Measurements from ENCODE around the gene MACROD1.

MACROD1 gene

DNA sequence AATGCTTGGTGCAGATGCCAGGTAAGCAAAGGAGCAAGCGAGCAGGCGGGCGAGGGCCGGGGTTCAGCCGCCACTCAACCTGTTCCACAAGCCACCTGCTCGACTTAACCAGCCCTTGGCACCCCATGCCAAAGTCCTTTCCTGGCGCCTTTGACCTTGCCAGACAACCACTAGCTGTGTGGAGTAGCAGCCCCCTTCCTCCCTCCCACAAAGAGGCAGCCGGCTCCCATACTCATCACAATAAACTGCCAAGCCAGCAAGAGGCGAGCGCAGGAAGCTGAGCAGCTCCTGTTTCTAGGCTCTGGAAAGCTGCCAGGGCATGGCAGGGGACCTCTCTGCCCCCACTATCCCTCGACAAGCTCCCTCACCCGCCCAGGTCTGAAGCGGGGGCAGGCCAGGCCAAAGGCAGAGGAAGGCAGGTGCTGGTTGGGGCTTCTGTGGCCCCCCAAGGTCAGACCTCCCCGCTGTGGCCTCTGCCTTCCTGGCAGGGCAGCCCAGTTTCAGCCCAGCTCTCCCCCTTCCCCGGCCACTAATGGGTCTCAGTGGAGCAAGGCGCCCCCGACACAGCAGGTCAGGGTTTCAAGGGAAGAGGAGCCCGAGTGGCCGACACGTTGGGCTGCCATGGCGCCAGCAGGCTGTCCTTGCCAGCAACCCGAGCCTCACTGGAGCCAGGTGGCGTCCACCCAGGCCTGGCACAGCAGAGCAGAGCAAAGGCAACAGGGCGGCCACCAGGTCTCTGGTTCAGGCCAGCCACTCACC lies 15.3 kb downstream of the MACROD1 start:
- no peak for DNase-seq

DNA sequence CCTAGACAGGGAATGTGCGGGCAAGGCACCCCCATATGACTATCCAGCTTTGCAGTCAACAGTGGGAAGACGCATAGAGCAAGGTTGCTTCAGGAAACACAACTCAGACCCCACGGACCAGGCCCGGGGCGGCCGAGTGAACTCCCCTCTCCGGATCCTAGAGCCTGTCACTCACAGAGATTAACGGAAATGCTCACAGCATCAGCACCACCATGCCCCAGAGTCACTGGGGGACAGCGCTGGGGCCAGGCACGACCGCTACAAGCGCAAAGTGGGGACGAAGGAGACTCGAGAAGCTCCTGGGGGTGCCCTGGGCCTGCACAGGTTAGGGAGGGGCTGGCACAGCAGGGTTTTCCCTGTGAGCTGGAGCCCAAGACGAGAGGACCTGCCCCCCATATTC lies 15.9 kb downstream of the MACROD1 start:
- no peak for DNase-seq

DNA sequence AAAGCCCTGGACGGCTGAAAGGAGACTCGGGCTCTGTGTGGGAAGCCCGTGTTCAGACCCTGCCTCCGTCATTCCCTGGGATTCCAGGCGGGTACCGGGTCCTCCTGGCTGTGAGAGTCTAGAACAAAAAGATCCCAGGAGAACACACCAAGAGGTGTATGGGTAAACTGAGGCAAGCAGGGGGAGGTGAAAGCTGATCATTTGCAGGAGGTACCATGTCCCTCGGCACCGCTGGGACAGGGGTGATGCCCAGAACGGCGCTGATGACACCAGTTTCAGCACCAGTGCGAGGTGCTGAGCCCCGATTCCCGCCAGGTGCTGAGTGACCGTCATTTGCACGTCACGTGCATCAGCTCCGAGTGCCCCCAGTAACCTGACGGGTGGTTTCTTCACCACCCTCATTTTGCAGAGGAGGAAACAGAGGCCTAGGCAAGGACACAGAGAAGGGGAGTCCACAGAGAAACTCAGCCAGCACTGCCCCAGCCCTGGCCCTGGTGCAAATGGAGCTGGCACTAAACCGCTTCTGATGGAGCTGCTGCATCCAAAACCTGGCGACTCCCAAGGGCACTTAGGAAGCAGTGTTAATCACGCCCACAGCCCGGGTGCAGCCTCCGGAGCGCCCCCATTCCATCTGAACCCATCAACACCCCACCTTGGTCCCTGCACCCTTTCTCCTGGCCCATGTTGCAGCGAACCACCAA lies 16.8 kb downstream of the MACROD1 start:
- no peak for DNase-seq

DNA sequence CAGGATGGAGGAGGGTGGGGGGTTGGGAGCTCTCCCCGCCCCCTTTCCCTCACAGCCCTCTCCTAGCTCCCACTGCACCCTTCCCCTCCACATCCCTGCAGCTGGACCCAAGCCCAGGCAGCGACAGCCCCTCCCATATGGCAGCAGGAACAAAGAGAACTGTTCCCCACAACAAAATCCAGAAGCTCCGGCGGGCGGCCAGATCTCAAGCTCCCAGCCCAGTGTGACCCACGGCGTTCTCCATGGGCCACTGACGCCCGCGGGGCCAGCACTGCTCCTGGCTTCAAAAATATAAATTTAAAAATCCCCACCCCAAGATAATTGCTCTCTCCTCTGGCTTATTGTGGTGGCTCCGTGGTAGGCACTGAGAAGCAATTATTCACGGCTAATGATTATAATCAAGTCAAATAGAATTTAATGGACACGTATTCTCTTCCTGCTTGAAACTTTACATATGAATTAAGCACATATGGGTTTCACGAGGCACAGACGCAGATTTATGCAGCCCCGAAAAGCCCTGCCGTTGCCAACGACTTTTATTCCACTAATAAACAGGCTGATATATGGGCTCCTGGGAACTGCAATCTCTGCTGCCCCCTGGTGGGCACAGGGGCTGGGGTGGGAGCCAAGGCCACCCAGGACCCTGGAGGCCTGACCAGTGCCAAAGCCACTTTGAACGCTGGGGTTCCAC lies 17.5 kb downstream of the MACROD1 start:
- peak; percentile 84 for DNase-seq

GRCh38 chr11:64146036-64146955 lies 19.6 kb downstream of the MACROD1 start:
- no peak for DNase-seq

- no peak for DNase-seq
Measured at GRCh38 chr11:64144587-64145472, 21.1 kb downstream of the MACROD1 start.

GRCh38 chr11:64141081-64141783 lies 24.7 kb downstream of the MACROD1 start:
- DNase-seq: no peak

GRCh38 chr11:64140082-64140481 lies 25.8 kb downstream of the MACROD1 start:
- DNase-seq: no peak

GRCh38 chr11:64139049-64139448 lies 26.9 kb downstream of the MACROD1 start:
- DNase-seq: no peak

- DNase-seq: no peak
Measured at GRCh38 chr11:64138398-64138797, 27.5 kb downstream of the MACROD1 start.

DNA sequence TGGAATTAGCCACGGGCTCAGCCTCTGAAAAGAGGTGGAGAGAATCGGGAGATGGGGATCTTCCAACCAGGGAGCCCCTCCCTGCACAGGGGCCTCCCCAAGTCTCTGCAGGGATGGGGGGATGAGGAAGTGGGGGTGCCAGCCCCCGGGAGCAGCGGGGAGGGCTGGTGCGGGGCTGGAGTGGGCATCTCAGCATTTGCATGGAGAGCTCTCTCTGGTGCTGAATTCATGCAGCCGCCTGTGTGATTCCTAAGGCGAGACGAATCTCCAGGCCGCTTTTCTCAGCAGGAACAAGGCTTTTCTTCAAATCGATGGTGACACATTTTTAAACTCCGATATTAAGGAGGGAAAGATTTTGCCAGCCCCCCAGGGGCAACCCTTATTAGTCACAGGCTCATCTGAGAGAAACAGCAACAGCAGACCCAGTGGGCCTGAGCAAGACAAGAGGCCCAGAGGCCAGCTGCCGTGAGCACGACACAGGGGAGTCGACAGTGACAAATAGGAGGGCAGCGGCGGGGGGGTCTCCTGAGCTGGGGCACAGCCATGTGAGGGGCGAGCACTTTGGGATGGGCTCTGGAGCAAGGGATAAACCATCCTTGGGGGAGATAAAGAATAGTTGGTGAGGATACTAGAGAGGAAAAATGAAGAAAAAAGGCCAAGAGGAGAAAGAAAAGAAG lies 29.0 kb downstream of the MACROD1 start:
- no peak for DNase-seq

- no peak for DNase-seq
Measured at GRCh38 chr11:64135711-64136110, 30.2 kb downstream of the MACROD1 start.

GRCh38 chr11:64134963-64135362 lies 30.9 kb downstream of the MACROD1 start:
- no peak for DNase-seq

DNA sequence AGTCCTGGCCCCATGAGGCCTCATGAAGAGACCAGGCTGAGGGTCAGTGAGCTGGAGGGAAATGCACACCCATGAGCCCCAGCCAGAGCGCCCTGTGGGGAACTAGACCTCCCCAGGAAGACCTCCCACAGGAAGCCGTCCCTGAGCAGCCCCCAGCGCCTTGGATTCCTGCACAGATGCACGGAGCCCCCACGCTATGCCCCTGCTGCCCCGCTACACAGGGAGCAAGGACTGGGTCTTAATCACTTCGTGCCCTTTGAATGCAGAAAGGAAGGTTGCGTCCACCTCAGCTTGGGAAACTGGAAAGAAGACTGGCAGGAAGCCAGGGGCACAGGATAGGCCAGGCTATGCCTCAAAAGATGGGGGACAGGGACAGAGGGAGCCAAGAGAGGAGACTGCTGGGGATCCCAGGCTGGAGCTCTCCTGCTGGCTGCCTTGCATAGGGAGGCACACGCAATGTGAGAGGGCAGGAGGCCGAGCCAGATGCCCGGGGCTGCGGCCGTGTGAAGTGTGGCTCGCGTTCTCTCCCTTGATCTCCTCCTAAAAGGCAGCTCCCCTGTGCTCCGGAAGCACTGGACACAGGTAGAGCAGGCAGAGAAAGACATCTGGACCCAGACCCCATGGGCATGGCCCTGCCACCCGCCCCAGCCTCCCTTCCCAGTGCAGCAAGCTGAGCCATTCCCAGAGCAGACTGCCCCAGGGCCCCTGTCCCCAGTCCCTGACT lies 32.8 kb downstream of the MACROD1 start:
- no peak for DNase-seq

DNA sequence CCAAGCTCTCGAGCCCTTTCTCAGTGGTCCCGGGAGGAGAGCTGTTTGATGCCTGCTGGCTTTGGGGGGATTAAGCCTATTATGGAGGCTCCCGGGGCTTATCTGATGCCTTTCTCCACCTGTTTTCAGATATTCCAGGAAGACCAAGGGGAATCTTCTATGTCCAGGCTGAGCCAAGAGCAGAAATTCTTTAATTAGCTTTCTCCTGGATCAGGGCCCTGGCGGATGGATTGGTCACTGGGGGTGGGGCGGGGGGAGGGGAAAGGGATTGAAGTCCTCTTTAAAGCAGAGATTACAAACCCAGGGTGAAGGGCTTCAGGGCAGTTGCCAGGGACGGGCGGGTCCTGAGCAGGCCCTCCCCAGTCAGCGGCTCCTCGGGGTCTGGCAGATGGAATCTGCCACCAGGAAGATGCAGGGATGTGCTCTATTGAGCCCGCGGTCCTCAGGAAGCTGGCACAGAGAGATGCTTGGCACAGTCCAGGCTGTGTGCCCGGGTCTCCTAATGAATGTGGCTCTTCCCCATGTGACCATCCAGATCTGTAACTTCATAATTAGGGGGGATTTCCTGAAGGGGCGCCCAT lies 33.6 kb downstream of the MACROD1 start:
- no peak for DNase-seq

GRCh38 chr11:64131683-64132190 lies 34.2 kb downstream of the MACROD1 start:
- no peak for DNase-seq

- no peak for DNase-seq
Measured at GRCh38 chr11:64130618-64131017, 35.3 kb downstream of the MACROD1 start.

- no peak for DNase-seq
Measured at GRCh38 chr11:64129403-64129802, 36.5 kb downstream of the MACROD1 start.

All from left hindlimb (tissue), 1 donor.